ENCODE results near the gene KCNH4.

GRCh38 chr17:42135151-42135550, 45.8 kb downstream of the KCNH4 start:
- TF ChIP-seq CTCF (IDR thresholded peaks at IDR 0.05), result no peak
- no peak for TF ChIP-seq POLR2A (IDR thresholded peaks at IDR 0.05)
